Measurements from ENCODE around the gene PPA2. TPM values are rescaled to one million over a fixed set of nuclear protein-coding genes. Genes with fewer than 3 reads are reported as not detected.

PPA2 gene
- total and polyA plus RNA-seq, 2 experiments from 2014 or later, result 58.4 to 63.7 TPM

DNA sequence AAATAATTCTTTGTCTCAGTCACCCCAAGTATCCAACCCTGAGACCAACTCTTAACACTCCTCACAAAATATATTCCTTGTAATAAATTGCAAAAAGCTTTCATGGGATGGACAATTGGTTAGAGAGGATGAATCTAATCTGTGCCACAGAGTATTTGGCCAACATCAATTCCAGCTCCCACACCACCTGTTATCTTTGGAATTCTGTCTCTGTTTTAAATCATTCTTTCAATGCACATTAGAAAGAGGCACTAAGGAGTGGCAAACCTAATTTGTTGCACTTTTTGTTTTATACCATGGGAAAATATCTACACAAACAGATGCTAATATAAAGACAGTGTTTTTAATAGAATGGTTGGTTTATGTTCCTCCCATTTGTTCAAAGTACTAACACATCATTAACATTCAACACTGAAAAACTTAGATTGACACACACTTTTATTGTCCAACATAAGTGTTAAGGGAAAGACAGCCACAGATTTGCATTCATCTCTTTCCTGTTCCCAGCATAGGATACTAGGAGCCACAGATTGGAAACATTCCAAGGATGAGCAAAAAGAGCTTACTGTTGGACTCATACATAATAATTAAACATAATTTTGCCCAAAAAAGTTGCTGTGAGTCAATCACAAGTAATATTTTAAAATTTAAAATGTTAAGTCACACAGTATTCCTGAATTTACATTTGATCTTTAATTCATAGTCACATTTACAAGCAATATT, 116.4 kb downstream of the PPA2 start (continued):
- TF ChIP-seq, protein P1, sequence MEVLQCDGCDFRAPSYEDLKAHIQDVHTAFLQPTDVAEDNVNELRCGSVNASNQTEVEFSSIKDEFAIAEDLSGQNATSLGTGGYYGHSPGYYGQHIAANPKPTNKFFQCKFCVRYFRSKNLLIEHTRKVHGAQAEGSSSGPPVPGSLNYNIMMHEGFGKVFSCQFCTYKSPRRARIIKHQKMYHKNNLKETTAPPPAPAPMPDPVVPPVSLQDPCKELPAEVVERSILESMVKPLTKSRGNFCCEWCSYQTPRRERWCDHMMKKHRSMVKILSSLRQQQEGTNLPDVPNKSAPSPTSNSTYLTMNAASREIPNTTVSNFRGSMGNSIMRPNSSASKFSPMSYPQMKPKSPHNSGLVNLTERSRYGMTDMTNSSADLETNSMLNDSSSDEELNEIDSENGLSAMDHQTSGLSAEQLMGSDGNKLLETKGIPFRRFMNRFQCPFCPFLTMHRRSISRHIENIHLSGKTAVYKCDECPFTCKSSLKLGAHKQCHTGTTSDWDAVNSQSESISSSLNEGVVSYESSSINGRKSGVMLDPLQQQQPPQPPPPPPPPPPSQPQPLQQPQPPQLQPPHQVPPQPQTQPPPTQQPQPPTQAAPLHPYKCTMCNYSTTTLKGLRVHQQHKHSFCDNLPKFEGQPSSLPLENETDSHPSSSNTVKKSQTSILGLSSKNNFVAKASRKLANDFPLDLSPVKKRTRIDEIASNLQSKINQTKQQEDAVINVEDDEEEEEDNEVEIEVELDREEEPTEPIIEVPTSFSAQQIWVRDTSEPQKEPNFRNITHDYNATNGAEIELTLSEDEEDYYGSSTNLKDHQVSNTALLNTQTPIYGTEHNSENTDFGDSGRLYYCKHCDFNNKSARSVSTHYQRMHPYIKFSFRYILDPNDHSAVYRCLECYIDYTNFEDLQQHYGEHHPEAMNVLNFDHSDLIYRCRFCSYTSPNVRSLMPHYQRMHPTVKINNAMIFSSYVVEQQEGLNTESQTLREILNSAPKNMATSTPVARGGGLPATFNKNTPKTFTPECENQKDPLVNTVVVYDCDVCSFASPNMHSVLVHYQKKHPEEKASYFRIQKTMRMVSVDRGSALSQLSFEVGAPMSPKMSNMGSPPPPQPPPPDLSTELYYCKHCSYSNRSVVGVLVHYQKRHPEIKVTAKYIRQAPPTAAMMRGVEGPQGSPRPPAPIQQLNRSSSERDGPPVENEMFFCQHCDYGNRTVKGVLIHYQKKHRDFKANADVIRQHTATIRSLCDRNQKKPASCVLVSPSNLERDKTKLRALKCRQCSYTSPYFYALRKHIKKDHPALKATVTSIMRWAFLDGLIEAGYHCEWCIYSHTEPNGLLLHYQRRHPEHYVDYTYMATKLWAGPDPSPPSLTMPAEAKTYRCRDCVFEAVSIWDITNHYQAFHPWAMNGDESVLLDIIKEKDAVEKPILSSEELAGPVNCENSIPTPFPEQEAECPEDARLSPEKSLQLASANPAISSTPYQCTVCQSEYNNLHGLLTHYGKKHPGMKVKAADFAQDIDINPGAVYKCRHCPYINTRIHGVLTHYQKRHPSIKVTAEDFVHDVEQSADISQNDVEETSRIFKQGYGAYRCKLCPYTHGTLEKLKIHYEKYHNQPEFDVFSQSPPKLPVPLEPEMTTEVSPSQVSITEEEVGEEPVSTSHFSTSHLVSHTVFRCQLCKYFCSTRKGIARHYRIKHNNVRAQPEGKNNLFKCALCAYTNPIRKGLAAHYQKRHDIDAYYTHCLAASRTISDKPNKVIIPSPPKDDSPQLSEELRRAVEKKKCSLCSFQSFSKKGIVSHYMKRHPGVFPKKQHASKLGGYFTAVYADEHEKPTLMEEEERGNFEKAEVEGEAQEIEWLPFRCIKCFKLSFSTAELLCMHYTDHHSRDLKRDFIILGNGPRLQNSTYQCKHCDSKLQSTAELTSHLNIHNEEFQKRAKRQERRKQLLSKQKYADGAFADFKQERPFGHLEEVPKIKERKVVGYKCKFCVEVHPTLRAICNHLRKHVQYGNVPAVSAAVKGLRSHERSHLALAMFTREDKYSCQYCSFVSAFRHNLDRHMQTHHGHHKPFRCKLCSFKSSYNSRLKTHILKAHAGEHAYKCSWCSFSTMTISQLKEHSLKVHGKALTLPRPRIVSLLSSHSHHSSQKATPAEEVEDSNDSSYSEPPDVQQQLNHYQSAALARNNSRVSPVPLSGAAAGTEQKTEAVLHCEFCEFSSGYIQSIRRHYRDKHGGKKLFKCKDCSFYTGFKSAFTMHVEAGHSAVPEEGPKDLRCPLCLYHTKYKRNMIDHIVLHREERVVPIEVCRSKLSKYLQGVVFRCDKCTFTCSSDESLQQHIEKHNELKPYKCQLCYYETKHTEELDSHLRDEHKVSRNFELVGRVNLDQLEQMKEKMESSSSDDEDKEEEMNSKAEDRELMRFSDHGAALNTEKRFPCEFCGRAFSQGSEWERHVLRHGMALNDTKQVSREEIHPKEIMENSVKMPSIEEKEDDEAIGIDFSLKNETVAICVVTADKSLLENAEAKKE (CRISPR knock-in tag; IDR thresholded peaks at IDR 0.05), result no peak

DNA sequence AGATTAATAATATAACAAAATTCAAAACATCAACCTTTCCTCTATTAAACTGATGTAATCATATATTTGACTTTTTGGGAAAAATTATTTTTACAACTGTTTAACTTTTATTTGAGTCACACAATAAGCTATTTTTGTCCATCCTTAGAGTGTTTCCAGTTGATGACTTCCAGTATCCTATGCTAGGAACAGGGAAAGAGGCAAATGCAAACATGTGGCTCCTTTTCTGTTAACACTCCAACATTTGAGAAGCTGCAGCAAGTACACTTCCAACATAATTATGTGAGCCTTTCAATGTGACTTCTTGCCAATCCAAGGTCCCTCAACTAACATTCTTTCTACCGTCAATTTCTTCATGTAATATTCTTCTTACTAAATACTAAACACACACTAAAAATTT, 117.7 kb downstream of the PPA2 start:
- Histone ChIP-seq H4K20me1 (replicated peaks; ENCODE audit: insufficient read depth) (no peaks in the 10 kb centered on the region), H3K79me2 (replicated peaks; ENCODE audit: insufficient read depth) (no peaks in the 10 kb centered on the region), H2AFZ (no peak overlapping the region), H3K4me2 (no peak overlapping the region), H3F3A (replicated peaks; ENCODE audit: low read depth) (no peaks in the 10 kb centered on the region), H3K4me1 (ENCODE audit: insufficient read depth) (no peaks in the 10 kb centered on the region), H3K27me3 (ENCODE audit: insufficient read depth) (no peaks in the 10 kb centered on the region), H3K27ac (ENCODE audit: low read depth) (no peak overlapping the region), H3K36me3 (ENCODE audit: insufficient read depth) (no peaks in the 10 kb centered on the region), H3K9me2 (ENCODE audit: insufficient read depth) (no peaks in the 10 kb centered on the region), H3K4me3 (no peak overlapping the region)
- H3K27me3 Mint-ChIP-seq (ENCODE audit: insufficient read depth, low read depth, poor library complexity), result no peaks in the 10 kb centered on the region
- H3K36me3 Mint-ChIP-seq (ENCODE audit: low read depth), result peaks cover 10% of the 10 kb centered on the region; the same call in 2 of the 3 replicates
- no peaks in the 10 kb centered on the region; the same call in 2 of the 3 replicates for H3K9me3 Mint-ChIP-seq
- H3K4me1 Mint-ChIP-seq, result no peaks in the 10 kb centered on the region
- ATAC-seq, result no peak
- no peak overlapping the region for H3K4me3 Mint-ChIP-seq
- H3K27ac Mint-ChIP-seq, result no peak overlapping the region
- no peak for DNase-seq (ENCODE audit: low spot score)
- TF ChIP-seq, protein P2, sequence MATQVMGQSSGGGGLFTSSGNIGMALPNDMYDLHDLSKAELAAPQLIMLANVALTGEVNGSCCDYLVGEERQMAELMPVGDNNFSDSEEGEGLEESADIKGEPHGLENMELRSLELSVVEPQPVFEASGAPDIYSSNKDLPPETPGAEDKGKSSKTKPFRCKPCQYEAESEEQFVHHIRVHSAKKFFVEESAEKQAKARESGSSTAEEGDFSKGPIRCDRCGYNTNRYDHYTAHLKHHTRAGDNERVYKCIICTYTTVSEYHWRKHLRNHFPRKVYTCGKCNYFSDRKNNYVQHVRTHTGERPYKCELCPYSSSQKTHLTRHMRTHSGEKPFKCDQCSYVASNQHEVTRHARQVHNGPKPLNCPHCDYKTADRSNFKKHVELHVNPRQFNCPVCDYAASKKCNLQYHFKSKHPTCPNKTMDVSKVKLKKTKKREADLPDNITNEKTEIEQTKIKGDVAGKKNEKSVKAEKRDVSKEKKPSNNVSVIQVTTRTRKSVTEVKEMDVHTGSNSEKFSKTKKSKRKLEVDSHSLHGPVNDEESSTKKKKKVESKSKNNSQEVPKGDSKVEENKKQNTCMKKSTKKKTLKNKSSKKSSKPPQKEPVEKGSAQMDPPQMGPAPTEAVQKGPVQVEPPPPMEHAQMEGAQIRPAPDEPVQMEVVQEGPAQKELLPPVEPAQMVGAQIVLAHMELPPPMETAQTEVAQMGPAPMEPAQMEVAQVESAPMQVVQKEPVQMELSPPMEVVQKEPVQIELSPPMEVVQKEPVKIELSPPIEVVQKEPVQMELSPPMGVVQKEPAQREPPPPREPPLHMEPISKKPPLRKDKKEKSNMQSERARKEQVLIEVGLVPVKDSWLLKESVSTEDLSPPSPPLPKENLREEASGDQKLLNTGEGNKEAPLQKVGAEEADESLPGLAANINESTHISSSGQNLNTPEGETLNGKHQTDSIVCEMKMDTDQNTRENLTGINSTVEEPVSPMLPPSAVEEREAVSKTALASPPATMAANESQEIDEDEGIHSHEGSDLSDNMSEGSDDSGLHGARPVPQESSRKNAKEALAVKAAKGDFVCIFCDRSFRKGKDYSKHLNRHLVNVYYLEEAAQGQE (IDR thresholded peaks at IDR 0.05; ENCODE audit: unreplicated experiment), result no peak
- TF ChIP-seq NANOG (IDR thresholded peaks at IDR 0.05; ENCODE audit: borderline replicate concordance) (no peak), EZH2 (IDR thresholded peaks at IDR 0.05; ENCODE audit: low read depth, unreplicated experiment) (no peak)
- TF ChIP-seq, protein P1 (CRISPR knock-in tag; IDR thresholded peaks at IDR 0.05), result no peak
